GM23338 (cell line): ENCODE data around the gene ANKRD63. TPM values are rescaled to one million over a fixed set of nuclear protein-coding genes. Genes with fewer than 3 reads are reported as not detected.

Source experiments
- ATAC-seq: fragments of 200-7000 bp; cut with Tn5 transposase; 3 replicates; pipeline ENCODE4 v1.9.1; 2020
- DNase-seq: peaks from one replicate; pipeline ENCODE4 v3.0.0-alpha.2; 2015; ENCODE audit warnings: low spot score
- H2AFZ ChIP-seq: fragments of 200-600 bp; sonication (generic); 2 replicates; pipeline ENCODE4 v1.8.0; 2016; ENCODE audit warnings: antibody characterized with exemption, mild to moderate bottlenecking, moderate library complexity
- H3F3A ChIP-seq: fragments of 200-600 bp; sonication (generic); replicated peaks from 2 replicates; pipeline ENCODE4 v1.8.0; 2017; ENCODE audit warnings: antibody characterized with exemption, mixed run types, low read depth
- H3K27ac ChIP-seq: fragments of 200-600 bp; sonication (generic); 2 replicates; pipeline ENCODE4 v1.6.1; 2016; ENCODE audit warnings: low read depth
- H3K27me3 ChIP-seq: fragments of 200-600 bp; sonication (generic); 2 replicates; pipeline ENCODE4 v1.8.0; 2016; ENCODE audit warnings: mild to moderate bottlenecking, mixed run types, moderate library complexity; ENCODE audit not compliant: insufficient read depth
- H3K36me3 ChIP-seq: fragments of 200-600 bp; sonication (generic); 2 replicates; pipeline ENCODE4 v1.8.0; 2016; ENCODE audit warnings: mild to moderate bottlenecking; ENCODE audit not compliant: insufficient read depth
- H3K4me1 ChIP-seq: fragments of 200-600 bp; sonication (generic); 2 replicates; pipeline ENCODE4 v1.8.0; 2016; ENCODE audit warnings: mild to moderate bottlenecking, moderate library complexity; ENCODE audit not compliant: insufficient read depth
- H3K4me2 ChIP-seq: fragments of 200-600 bp; sonication (generic); 2 replicates; pipeline ENCODE4 v1.7.1; 2017; ENCODE audit warnings: mixed run types
- H3K4me3 ChIP-seq: fragments of 200-600 bp; sonication (generic); 2 replicates; pipeline ENCODE4 v1.6.1; 2016; ENCODE audit warnings: mixed run types
- H3K79me2 ChIP-seq: fragments of 200-600 bp; sonication (generic); replicated peaks from 2 replicates; pipeline ENCODE4 v1.8.0; 2017; ENCODE audit warnings: mild to moderate bottlenecking; ENCODE audit not compliant: insufficient read depth
- H3K9me2 ChIP-seq: fragments of 200-600 bp; sonication (generic); 2 replicates; pipeline ENCODE4 v1.8.0; 2017; ENCODE audit not compliant: insufficient read depth
- H4K20me1 ChIP-seq: fragments of 200-600 bp; sonication (generic); replicated peaks from 2 replicates; pipeline ENCODE4 v1.8.0; 2017; ENCODE audit warnings: mild to moderate bottlenecking; ENCODE audit not compliant: insufficient read depth
- H3K27ac Mint-ChIP-seq: 2 replicates; pipeline ENCODE4 v1.8.0; 2020; ENCODE audit warnings: inconsistent platforms, mild to moderate bottlenecking, moderate library complexity, mixed read lengths
- H3K27me3 Mint-ChIP-seq: 3 replicates; pipeline ENCODE4 v1.8.0; 2022; ENCODE audit warnings: low read depth, mild to moderate bottlenecking, moderate library complexity, mixed read lengths, inconsistent platforms; ENCODE audit not compliant: insufficient read depth, poor library complexity
- H3K36me3 Mint-ChIP-seq: 3 replicates; pipeline ENCODE4 v1.8.0; 2021; ENCODE audit warnings: low read depth, mild to moderate bottlenecking, inconsistent platforms, moderate library complexity, mixed read lengths
- H3K4me1 Mint-ChIP-seq: 3 replicates; pipeline ENCODE4 v1.8.0; 2020; ENCODE audit warnings: mild to moderate bottlenecking, inconsistent platforms, mixed read lengths
- H3K4me3 Mint-ChIP-seq: 3 replicates; pipeline ENCODE4 v1.8.0; 2021; ENCODE audit warnings: moderate library complexity, mild to moderate bottlenecking, inconsistent platforms, mixed read lengths
- H3K9me3 Mint-ChIP-seq: 3 replicates; pipeline ENCODE4 v1.8.0; 2020; ENCODE audit warnings: moderate library complexity, mild to moderate bottlenecking, inconsistent platforms, mixed read lengths
- CREB1 ChIP-seq: fragments of 250-450 bp; sonication (Bioruptor Pico); IDR thresholded peaks from 2 replicates; pipeline ENCODE4 v1.5.0; 2020; ENCODE audit warnings: low read depth, mild to moderate bottlenecking, moderate library complexity
- CTCF ChIP-seq, 2 experiments: fragments of 200-600 bp in 1 of 2; sonication (generic) in 1 of 2; conservative IDR thresholded peaks; 2 replicates each; pipeline versions ENCODE4 v1.5.1 to v1.6.1; 2016 to 2017; ENCODE audit warnings: antibody characterized with exemption in 2 of 2, low read depth in 2 of 2, mild to moderate bottlenecking in 2 of 2, moderate library complexity in 1 of 2
- EZH2 ChIP-seq: fragments of 200-600 bp; sonication (generic); IDR thresholded peaks from one replicate; pipeline ENCODE4 v1.8.0; 2017; ENCODE audit warnings: antibody characterized with exemption, mild to moderate bottlenecking, low read depth; ENCODE audit not compliant: unreplicated experiment
- JUNB ChIP-seq: IDR thresholded peaks from one replicate; pipeline ENCODE4 v1.6.1; 2016; ENCODE audit warnings: antibody characterized with exemption; ENCODE audit not compliant: unreplicated experiment
- POLR2AphosphoS5 ChIP-seq: IDR thresholded peaks from 2 replicates; pipeline ENCODE4 v1.6.1; 2016; ENCODE audit warnings: antibody characterized with exemption, low read depth
- REST ChIP-seq: IDR thresholded peaks from one replicate; pipeline ENCODE4 v1.6.1; 2018; ENCODE audit warnings: antibody characterized with exemption; ENCODE audit not compliant: unreplicated experiment
- STAT1 ChIP-seq: IDR thresholded peaks from one replicate; pipeline ENCODE4 v1.6.1; 2016; ENCODE audit warnings: antibody characterized with exemption; ENCODE audit not compliant: unreplicated experiment
- ZNF331 ChIP-seq: fragments of 250-450 bp; sonication (Bioruptor Pico); IDR thresholded peaks from 2 replicates; pipeline ENCODE4 v1.5.0; 2020; ENCODE audit warnings: low read depth, mild to moderate bottlenecking, moderate library complexity
- polyA plus RNA-seq: library from polyadenylated mRNA; unstranded; fragments of >200 nt; fragmentation: Nextera tagmentation; extraction: Ambion mirVana; gene quantifications from 2 replicates; pipeline ENCODE4 v1.2.1, GENCODE V29; 2016
- total RNA-seq: library from RNA; depleted of rRNA; stranded (reverse); fragments of >200 nt; shearing (Covaris generic); gene quantifications from 2 replicates; pipeline ENCODE4 v1.2.3, GENCODE V29; 2014
- TF ChIP-seq, protein P1 (sequence below): IDR thresholded peaks from 2 replicates; pipeline ENCODE4 v1.6.1; 2016; ENCODE audit warnings: antibody characterized with exemption

The ANKRD63 gene
- total and polyA plus RNA-seq, 2 experiments from 2014 or later, result 0.59 TPM; not detected in 1

- no peaks in the 10 kb centered on the region for H3K27me3 ChIP-seq
- H3K9me2 ChIP-seq, result 0 out of 2 replicates have a peak, but pooled peaks cover 2% of the 10 kb centered on the region
- no peak overlapping the region for H3K27ac Mint-ChIP-seq
- H3K4me2 ChIP-seq, result no peak overlapping the region
- no peaks in the 10 kb centered on the region for H3K9me3 Mint-ChIP-seq
- TF ChIP-seq CTCF (conservative IDR thresholded peaks at IDR 0.05; ENCODE audit: low read depth in 2 of 2), result no peak
- no peak for TF ChIP-seq EZH2
- no peak for TF ChIP-seq STAT1
- no peak for TF ChIP-seq JUNB
- no peak for TF ChIP-seq POLR2AphosphoS5
- no peak for TF ChIP-seq CREB1 (CRISPR knock-in tag)
- TF ChIP-seq ZNF331 (CRISPR knock-in tag), result no peak
- TF ChIP-seq, protein P1, sequence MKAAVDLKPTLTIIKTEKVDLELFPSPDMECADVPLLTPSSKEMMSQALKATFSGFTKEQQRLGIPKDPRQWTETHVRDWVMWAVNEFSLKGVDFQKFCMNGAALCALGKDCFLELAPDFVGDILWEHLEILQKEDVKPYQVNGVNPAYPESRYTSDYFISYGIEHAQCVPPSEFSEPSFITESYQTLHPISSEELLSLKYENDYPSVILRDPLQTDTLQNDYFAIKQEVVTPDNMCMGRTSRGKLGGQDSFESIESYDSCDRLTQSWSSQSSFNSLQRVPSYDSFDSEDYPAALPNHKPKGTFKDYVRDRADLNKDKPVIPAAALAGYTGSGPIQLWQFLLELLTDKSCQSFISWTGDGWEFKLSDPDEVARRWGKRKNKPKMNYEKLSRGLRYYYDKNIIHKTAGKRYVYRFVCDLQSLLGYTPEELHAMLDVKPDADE, result no peak
- no peak for TF ChIP-seq REST
- H3K4me3 ChIP-seq, result no peak overlapping the region
- H3K4me3 Mint-ChIP-seq, result no peak overlapping the region
- H3K4me1 ChIP-seq, result peaks cover 24% of the 10 kb centered on the region
- H3K36me3 ChIP-seq, result no peaks in the 10 kb centered on the region
- no peak overlapping the region for H2AFZ ChIP-seq
- no peak for ATAC-seq
- H3K79me2 ChIP-seq, result no peaks in the 10 kb centered on the region; the same call in 1 of the 2 replicates
- peaks cover 55% of the 10 kb centered on the region for H3K4me1 Mint-ChIP-seq
- peaks cover 19% of the 10 kb centered on the region for H3K27me3 Mint-ChIP-seq
- H3K36me3 Mint-ChIP-seq, result peaks cover 19% of the 10 kb centered on the region
- no peak overlapping the region for H3K27ac ChIP-seq
- H3F3A ChIP-seq, result 0 out of 2 replicates have a peak, but pooled peaks cover 6% of the 10 kb centered on the region
- H4K20me1 ChIP-seq, result no peaks in the 10 kb centered on the region
- DNase-seq, result no peak
Observed at GRCh38 chr15:40332113-40332781, 49.4 kb upstream of the ANKRD63 start.
